ENCODE data around the gene CLSTN2.
A peak's percentile ranks its signal among the peaks of the same experiment; 100 is the strongest.

Gene CLSTN2

DNA sequence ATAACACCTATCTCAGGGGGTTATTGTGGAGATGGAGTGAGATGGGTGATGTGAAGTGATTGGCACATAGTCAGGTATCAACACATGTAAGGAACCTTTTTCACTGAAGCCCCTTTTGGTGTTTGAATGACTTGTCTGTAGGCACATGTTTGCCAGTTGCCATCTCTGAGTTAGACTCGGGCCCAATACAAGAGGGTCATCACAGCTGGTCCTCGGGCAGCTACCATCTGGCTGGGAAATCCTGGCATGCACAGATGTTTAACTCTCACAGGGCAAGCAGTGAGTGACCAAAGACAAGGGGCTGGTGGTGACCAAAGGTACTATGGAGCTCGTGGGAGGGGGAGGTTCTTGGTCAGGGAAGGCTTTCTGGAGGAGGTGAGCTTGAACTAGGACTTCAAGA, 118.8 kb downstream of the CLSTN2 start:
- DNase-seq, result no peak

DNA sequence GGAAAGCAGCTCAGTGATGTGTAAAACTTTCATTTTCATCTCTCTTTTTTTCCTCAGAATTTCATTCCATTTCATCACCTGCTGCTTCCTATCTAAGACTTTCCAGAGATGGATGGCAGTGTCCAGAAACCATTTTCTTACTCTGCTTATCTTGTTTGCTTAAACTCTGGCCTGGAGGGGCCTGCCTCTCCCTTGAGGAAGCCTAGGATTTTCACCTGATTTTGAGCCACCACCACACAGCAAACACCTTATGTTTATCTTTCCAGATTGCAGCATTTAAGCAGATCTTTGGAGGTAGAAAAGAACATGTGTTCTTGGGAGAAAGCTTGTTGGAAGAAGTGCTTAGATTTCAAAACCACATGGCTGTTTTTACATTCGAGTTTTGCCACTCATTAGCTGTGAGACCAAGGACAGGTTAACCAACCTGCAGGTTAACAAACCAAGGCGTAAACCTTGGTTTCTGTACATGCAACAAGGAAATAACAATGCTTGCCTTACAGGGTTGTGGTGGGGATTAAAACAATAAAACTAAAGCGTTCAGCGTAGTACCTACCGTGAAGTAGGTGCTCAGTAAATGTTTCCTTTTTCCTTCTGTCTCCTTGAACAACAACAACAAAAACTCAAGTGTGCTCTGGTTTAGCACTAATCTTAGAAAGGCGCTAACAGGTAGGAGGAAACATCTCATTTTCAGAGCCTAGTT, 120.3 kb downstream of the CLSTN2 start:
- DNase-seq, result no peak

DNA sequence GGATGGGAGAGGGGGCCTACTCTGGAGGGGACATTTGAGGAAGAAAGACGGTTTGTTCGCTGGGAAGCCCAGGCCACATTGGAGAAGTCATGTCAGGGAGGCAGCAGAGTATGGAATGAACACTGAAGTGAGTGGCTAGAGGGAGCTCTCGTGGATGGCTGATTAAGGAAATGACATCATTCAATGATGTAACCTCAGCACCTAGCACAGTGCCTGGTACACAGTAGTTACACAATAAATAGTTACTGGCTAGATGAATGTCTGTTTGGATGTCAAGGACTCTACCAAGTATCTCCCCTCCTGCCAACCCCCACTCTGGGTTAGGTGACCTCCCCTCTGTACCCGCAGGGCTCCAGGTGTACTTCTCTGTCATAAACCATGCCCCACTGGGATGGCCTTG, 121.1 kb downstream of the CLSTN2 start:
- DNase-seq, result no peak

DNA sequence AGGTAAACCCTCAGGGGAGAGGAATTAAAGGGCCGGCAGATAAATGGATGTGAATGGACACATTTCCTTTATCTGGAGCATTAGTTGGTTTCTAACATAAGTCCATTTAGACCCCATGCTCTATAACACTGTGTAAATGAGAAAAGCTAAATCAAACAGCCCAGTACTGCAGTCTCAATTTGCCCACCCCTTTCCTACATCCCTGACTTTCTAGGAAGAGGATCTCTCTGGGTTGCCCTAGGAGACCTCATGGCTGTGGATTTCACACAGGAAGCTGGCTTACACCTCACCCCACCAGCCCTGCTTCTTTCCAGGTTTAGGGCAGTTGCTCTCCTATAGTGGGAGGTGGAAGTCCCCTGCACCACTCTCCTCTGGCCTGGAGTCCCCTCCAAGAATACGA, 126.2 kb downstream of the CLSTN2 start:
- no peak for DNase-seq

DNA sequence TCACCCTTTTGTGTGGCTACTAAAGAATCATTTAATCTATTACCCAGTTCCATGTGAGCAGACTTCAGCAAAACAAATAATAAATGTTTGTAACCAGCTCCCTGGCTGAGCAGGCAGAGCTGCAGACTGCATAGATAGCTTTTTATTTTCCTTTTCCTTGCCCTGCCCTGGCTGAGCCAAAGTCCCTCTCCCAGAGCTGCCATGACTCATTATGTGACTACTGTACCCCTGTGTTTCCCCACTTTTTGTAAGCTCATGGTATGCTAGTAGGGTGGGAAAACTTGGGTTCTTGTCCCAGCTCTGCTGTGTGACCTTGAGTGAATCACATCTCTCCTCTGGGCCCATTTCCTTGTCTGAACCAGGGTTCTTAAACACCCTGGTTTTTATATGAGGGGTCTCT, 127.5 kb downstream of the CLSTN2 start:
- peak in 2 of 3 donors; percentile 3 to 9 for DNase-seq

DNA sequence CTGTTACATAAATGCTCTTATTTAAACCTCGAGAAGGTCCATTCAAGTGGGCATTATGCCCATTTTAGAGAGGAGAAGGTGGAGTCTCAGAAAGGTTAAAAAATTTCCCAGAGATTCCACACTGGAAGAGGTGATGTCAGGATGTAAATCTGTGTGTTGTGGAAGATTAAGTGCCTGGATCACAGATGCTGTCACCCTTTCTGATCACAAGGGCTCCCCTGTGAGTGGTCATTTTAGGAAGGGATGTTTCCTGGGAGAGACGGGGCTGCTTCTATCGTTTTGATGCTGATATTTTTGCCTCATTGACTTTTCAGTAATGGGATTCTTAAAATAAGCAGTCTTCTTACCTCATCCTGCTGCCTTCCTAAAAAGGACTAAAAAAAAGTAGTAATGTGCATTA, 132.5 kb downstream of the CLSTN2 start:
- DNase-seq, result no peak

DNA sequence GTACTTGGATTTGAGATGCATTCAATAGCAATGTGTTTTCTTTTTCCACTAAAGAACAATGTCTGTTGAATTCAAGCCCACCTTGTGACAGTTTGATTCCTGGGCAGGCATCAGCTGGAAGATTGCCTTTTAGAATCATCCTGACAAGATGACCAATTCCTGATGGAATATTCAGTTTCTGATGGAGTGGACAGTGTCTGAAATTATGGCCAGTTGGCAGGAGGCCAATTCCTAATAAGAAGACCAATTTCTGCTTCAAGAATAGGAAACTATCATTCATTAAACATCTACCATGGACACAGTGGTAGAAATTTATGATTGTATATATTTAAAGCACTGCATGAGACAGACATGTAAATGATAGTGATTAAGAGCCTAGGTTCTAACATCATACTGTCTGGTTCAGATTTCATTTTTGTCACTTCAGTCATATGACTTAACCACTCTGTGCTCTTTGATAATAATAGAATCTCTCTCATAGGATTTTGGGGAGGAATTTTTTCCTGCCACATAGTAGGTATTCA, 133.6 kb downstream of the CLSTN2 start:
- DNase-seq, result no peak

DNA sequence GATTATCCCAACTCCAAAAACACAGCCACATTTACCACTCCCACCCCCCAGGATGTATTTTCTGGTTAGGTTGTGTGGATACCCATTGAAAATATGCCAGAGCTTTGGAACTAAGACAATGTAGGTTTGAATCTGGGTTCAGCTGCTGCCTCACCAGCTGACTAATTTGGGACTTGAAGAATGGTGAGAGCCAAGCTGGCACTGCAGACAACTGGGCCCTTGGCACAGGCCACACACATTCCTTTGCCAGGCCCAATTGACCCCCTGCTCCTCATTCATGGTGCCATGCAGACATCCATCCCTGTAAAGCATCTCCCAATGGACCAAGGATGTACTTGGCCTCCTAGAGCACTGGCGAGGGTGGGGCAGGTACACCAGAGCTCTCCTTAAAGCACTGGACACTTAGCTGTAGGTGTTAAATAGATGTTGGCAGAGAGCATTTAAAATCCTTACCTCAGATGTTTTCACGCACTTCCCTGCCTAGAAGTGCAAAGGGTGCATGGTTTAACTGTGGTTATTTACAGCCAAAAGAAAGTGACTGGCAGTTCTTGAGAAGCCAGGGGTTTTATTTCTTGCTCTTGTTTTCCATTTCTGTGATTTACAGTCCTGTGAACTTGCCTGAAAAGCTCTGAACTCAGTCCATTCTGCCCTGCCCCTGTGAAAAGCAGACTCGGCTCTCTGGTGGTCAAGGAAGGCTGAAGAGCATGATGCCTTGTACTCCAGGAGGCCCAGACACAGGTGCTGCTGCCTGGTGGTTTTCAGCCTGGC, 138.5 kb downstream of the CLSTN2 start:
- DNase-seq, result no peak

DNA sequence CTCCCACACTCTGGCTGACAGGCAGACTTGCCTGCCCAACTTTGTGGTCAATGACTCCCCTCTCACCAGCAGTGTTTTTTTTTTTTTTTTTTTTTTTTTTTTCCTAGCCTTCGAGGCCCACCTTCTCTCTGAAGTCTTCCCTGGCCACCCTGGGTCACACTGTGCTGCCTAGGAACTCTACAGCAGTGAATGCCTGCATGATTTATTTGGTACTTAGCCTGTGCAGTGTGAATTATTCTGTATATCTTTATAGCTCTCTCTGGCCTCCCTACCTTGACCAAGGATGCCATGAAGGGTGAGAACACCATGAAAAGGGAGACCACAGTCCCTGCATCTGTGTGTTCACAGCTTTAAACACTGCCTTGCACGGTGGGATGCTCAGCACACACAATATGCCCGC, 141.6 kb downstream of the CLSTN2 start:
- DNase-seq, result no peak

DNA sequence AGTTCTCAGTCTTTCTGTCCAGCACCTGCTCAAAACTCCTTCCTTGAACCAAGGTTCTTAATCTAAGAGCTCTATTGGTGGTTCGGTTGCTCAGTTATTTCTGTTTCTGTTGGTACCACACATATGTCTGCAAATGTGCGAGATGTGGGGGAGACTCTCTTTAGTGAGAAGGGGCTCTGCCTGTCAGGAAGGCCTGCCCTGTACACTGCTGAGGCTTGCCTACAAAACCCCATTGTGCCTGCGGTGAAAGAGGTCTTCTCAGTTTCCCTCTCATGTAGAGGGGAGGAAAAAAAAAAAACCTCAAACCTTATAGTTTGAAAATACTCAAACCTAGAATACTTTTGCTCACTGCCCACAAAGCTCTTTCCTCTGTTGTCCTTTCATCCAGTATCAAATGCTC, 142.4 kb downstream of the CLSTN2 start:
- no peak for DNase-seq

DNA sequence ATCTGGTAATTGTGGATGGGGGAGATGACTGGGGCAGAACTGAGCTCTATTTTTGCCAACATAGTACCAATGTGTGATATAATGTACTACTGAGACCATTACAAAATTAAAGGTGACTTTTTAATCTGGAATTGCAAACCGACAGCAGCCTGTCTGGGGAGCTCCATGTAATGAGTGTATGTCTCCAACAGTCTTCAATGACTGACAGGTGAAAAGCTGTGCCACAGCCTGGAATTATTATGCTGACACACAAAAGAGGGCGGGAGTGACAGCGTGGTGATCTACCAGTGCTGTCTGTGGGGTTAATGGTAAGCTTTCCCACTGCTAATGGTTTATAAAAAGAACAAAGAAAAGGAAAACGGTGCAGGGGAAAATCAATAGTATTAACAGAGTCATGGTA, 143.4 kb downstream of the CLSTN2 start:
- DNase-seq, result no peak

DNA sequence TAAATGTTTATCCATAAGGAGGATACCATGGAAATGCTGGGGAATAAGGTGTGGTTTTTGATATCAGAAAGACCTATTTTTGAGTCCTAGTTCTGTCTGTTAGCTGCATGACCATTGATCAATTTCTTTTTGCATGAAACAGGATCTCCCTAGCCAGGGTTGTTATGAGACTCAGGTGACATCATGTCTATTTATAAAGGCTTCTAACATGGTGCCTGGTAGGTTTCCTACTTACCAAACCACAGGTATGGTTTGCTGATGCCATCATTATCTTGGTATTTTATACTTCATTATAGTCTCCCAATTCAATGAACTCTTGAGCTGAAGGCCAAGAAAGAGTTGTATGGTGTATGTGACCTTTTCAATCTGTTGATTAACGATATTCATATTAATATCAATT, 144.0 kb downstream of the CLSTN2 start:
- no peak for DNase-seq

DNA sequence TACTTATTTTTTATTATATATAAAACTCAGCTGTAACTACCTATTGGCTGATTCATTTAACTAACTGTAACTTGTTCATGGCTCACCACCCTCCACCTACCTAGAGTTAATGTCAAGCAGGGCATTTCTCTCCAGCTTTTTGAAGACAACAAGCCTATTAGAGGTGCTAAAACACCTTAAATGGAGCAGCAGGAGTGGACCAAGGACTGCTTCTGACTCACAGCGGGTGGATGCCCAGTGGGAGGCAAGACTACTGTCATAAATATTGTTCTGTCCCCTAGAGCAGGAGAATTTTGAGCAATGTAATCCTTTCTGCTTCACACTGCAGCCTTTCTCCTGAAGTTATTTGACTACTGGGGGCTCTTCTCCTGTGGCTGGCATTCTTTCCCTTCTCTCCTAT, 146.9 kb downstream of the CLSTN2 start:
- DNase-seq, result no peak

DNA sequence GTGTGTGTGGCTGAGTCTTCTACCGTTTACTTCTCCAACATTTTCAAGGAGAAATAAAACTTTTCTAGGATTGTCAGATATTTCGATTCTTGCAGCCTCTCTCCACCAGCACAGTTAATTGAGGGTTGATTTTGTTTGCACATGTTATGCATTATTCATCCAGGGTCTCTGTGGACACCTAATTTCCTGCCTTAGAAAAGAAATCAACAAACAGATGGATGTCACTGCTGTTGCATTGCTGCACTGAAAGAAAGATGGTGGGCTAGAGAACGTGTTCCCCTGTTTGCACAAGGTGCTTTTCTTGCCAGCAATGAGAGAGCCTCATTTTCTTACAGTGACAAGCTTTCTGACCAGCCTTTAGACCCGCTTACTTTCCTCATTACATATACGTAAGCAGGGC, 150.0 kb downstream of the CLSTN2 start:
- no peak for DNase-seq

DNA sequence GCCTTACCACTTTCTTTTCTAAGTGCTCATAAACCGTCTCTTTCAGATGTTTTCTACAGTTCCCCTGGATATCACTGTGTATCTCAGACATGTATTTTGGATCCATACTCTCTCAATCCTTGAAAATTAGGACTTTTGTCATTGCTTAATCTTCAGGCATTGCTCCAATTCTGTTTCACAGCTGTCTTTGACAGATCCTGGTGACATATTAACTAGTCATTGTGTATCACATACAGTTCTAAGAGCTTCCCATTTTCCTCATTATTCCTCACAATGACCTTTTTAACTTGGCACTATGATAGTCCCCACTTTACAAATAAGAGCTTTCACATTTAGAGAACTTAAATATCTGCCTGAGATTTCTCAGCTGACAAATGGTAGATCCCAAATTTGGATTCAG, 151.7 kb downstream of the CLSTN2 start:
- no peak for DNase-seq

DNA sequence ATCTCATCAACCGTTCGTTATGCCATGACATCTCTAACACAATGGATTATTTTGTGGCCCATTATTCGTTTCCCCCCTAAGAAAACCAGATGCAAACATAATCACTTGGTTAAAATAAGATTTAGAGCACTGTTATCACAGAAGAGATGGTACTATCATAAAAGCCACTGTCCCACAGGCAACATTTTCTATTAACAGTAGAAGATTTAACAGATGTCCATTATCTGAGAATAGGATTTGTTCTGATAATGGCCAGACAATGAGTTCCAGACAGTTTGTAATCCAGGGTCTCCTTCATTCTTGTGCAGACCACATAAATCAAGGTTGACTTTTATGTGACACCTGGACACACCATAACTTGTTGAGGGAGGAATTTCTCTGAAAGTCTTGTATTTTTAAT, 153.1 kb downstream of the CLSTN2 start:
- DNase-seq, result no peak

DNA sequence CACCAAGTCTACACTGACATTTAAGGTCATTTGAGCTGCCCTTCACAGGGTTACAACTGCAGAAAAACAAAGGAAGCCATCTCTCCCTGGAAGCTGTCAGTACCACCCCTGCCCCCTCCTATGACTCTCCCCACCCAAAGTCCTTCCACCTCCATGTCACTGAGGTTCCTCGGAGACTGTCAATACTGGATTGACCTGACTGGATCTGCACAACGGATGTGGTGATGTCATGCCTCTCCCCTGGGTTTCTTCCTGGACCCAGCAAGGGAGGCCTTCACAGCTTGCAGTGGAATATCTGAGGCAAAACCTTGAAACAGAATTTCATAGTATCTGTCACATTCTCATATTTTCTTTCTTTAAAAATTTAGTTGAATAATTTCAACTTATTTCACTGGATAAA, 153.5 kb downstream of the CLSTN2 start:
- no peak for DNase-seq

DNA sequence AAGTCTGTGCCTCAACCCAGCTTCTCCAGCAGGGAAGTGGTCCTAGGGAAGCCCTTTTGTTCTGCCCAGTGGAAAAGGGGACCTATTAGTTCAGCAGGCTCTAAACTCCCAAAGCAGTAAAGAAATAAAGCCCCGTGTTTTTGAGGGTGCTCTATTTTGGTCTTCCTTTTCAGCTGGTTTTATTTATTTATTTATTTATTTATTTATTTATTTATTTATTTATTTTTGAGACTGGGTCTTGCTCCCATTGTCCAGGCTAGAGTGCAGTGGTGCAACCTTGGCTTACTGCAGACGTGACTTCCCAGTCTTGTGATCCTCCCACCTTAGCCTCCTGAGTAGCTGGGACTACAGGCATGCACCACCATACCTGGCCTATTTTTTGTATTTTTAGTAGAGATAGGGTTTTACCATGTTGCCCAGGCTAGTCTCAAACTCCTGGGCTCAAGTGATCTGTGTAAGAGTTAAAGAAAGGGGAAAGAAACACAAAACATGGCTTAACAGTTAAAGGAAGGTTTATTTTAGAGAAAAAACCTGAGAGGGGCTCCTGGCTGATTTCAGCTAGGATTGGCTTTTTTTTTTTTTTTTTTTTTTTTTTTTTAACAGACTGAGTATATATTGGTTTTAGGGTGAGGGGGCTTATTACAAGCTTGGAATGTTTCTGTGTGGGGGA, 154.6 kb downstream of the CLSTN2 start:
- DNase-seq, result no peak

DNA sequence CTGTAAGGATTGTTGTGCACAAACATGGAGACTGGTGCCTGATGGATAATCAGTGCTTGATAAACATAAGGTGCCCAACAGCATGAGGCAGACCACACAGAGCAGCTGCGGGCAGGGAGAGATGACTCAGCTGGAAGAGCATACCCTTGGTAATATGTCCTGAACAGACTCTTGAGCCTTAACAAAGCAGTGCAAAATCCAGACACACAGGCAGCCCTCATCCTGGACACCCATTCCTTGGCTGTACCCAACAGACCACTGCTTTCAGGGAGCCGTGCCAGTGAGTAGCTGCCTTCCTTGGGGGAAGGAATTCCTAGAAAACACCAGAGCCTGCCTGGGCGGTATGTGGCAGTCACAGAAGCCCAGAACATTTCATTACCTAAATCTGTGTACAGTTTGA, 156.2 kb downstream of the CLSTN2 start:
- DNase-seq, result no peak

DNA sequence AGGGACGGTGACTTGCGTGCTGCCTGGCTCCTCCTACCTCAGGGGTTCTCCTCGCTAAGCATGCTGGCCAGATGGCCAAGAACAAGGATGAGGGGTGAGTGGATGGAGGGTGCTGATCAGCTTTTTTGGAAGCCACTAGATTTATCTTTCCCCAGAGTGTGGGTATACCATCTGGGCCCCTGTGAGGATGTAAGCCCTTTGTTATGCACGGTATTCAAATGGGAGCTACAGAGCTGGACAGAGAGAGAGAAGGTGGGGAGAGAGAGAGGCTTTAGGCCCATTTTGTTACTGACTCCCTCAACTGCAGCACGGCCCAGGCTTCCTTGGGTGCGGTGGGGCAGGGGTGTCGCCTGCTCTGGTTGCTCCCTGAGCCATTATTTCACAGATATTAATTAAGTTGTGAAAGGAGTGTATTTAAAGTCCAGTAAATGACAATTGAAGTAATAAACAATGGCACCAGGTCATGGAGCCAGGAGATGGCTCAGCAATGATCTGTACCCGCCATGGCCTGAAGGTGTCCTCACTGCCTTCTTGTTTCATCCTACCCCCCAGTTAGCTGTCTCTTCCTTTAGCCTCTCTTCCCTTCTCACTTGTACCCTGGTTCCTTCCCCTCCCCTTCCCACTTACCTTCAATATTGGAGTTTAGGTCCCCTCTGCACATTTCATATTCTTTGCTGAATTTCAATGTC, 158.0 kb downstream of the CLSTN2 start:
- DNase-seq, result no peak

DNA sequence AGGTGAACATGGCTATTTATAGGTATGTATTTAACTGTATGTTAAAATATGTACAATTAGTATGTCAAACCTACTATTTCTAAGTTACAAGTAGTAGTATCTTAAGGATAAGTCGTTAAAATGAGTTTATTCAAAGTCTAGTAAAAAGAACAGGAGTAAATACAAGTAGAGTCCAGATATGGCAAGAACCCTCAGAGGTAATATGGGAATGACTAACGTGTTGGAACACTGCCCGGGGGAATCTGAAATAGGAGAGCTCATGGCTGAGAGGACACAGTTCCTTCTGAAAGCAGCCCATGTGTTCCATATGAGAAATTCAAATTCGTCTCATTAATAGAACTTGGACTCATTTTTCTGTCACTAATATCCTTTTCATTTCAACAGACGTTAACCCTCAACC, 158.8 kb downstream of the CLSTN2 start:
- DNase-seq, result no peak

DNA sequence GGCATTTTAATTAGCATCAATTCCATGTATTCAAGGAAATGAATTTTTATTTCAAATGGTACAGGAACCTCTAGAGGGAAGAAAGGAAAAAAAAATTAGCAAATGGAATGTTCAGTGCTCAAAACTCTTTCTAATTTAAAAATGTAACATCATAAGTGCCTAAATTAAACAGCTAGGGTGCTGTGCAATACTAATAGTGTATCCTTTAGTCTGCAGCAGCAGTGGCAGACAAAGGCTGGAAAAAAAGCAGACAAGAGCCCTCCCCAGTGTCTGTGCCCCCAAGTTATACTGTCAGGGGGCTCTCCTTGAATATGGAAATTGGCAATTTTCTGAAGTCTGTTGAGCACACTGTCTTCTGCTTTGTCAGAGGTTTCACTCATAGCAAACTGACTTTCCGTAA, 159.5 kb downstream of the CLSTN2 start:
- DNase-seq, result no peak

DNA sequence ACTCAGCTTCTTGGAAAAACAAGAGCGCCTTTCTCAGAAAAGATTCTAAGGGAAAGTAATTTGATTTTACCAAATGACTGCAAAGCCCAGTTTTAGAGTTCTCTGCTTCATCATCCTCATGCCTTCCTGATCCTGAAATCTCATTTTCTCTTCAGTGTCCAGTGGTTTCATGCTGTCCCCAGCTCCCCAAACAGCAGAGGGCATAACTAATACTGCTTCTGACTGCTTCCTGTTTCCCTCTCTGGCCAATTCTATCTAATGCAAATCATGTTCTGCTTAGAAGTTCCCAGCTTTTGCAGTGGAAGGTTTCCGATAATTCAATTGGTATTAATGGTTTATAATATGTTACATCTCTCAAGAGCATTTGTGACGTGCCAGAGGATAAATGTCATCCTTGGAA, 161.1 kb downstream of the CLSTN2 start:
- no peak for DNase-seq
